ENCODE results near the gene ARHGAP1. TPM values are rescaled to one million over a fixed set of nuclear protein-coding genes. Genes with fewer than 3 reads are reported as not detected.

The ARHGAP1 gene
- total and polyA plus RNA-seq, 12 donors, result 18.7 to 125 (median 70.2) TPM

GRCh38 chr11:46661836-46662235 is 38.6 kb downstream of the ARHGAP1 start:
- peaks cover 0 to 77% of the 10 kb centered on the region in 2 donors for H3K36me3 ChIP-seq (replicated peaks in 1 of 2)
- no peak for TF ChIP-seq CTCF (IDR thresholded peaks at IDR 0.05)
- DNase-seq, result no peak
- H3K27ac ChIP-seq, result no peak overlapping the region
- H3K4me1 ChIP-seq (replicated peaks in 1 of 2), result peaks cover 0 to 9% of the 10 kb centered on the region in 2 donors
- H3K9me3 ChIP-seq (replicated peaks in 1 of 3), result no peaks in the 10 kb centered on the region
- intact Hi-C loops (cut with DNase I), result no loop called here
- H3K27me3 ChIP-seq, result no peaks in the 10 kb centered on the region
- no peak overlapping the region for H3K4me3 ChIP-seq

- no peaks in the 10 kb centered on the region for H3K4me1 ChIP-seq (replicated peaks in 1 of 2)
- no peak overlapping the region for H3K4me3 ChIP-seq
- TF ChIP-seq POLR2A (IDR thresholded peaks at IDR 0.05) (no peak), CTCF (IDR thresholded peaks at IDR 0.05) (no peak)
- peak in 2 of 7 donors; percentile 29 to 49 for DNase-seq
- WGBS, 4 donors, result 58 to 94% (median 81%) methylated on average over 1 of the region's 1 CpG
- no peak overlapping the region for H3K27ac ChIP-seq
- peaks cover 0 to 80% of the 10 kb centered on the region in 2 donors for H3K36me3 ChIP-seq (replicated peaks in 1 of 2)
- no peaks in the 10 kb centered on the region for H3K27me3 ChIP-seq
- H3K9me3 ChIP-seq (replicated peaks in 1 of 3), result no peaks in the 10 kb centered on the region
- intact Hi-C loops (cut with DNase I), result no loop called here
Measured at GRCh38 chr11:46659908-46660307, 40.5 kb downstream of the ARHGAP1 start.

GRCh38 chr11:46658259-46658658 is 42.2 kb downstream of the ARHGAP1 start:
- no peaks in the 10 kb centered on the region for H3K9me3 ChIP-seq (replicated peaks in 1 of 3)
- peak in 6 of 7 donors; percentile 57 to 81 (median 71) for DNase-seq
- no peak for TF ChIP-seq CTCF (IDR thresholded peaks at IDR 0.05)
- TF ChIP-seq POLR2A (IDR thresholded peaks at IDR 0.05), result no peak
- intact Hi-C loops (cut with DNase I), result no loop called here
- H3K36me3 ChIP-seq (replicated peaks in 1 of 2), result peaks cover 0 to 79% of the 10 kb centered on the region in 2 donors
- no peaks in the 10 kb centered on the region for H3K27me3 ChIP-seq
- WGBS, 4 donors, result 51 to 62% (median 60%) methylated on average over 4 of the region's 4 CpGs
- H3K4me3 ChIP-seq, result no peak overlapping the region
- H3K27ac ChIP-seq, result no peak overlapping the region
- no peaks in the 10 kb centered on the region for H3K4me1 ChIP-seq (replicated peaks in 1 of 2)

DNA sequence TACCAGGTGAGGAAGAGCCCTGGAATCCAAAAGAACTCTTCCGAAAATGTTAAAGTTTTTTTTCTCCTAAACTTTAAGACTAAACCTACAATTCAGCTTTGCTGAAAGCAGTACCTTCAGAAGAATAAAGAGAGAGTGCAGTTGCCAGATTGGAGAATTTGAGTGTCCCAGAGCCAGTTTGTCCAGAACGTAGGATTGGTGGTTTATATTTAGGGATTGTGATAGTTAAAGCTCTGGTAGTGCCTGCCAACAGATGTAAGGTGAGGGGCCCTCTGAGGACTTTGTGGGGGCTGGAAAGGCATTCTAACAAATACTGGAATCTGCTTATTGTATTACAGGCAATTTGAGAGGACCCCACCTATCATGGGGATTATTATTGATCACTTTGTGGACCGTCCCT is 43.2 kb downstream of the ARHGAP1 start:
- peak in 1 of 7 donors; percentile 7 for DNase-seq
- intact Hi-C loops (cut with DNase I), result no loop called here
- Histone ChIP-seq H3K4me1 (replicated peaks in 1 of 2) (no peaks in the 10 kb centered on the region), H3K9me3 (replicated peaks in 1 of 3) (no peaks in the 10 kb centered on the region), H3K27me3 (no peaks in the 10 kb centered on the region), H3K36me3 (replicated peaks in 1 of 2) (peaks cover 0 to 78% of the 10 kb centered on the region in 2 donors), H3K4me3 (no peak overlapping the region), H3K27ac (no peak overlapping the region)
- TF ChIP-seq POLR2A (IDR thresholded peaks at IDR 0.05), result no peak
- no peak for TF ChIP-seq CTCF (IDR thresholded peaks at IDR 0.05)
- WGBS, 4 donors, result 80 to 94% (median 93%) methylated on average over 3 of the region's 3 CpGs

All from adrenal gland (tissue), 12 donors.